HEK293 (cell line): ENCODE measurements around the gene ACBD3.

ENCODE experiments used
- CTCF ChIP-seq: fragments of 450-650 bp; formaldehyde crosslinking; IDR thresholded peaks from 2 replicates; pipeline ENCODE4 v1.5.1; 2016; ENCODE audit warnings: missing biosample characterization, missing genetic modification characterization
- GFI1B ChIP-seq: fragments of 450-650 bp; formaldehyde crosslinking; IDR thresholded peaks from 2 replicates; pipeline ENCODE4 v1.5.1; 2016; ENCODE audit warnings: missing biosample characterization, missing genetic modification characterization
- KLF1 ChIP-seq: fragments of 450-650 bp; formaldehyde crosslinking; IDR thresholded peaks from 2 replicates; pipeline ENCODE4 v1.5.1; 2016; ENCODE audit warnings: missing biosample characterization, missing genetic modification characterization
- PRDM4 ChIP-seq: fragments of 450-650 bp; formaldehyde crosslinking; IDR thresholded peaks from 2 replicates; pipeline ENCODE4 v1.5.1; 2017; ENCODE audit warnings: missing biosample characterization, missing genetic modification characterization
- SETDB1 ChIP-seq: IDR thresholded peaks from one replicate; pipeline ENCODE4 v1.6.1; 2017; ENCODE audit warnings: mild to moderate bottlenecking, low read length, moderate library complexity, mixed read lengths; ENCODE audit not compliant: insufficient read length
- TRIM28 ChIP-seq: IDR thresholded peaks from 2 replicates; pipeline ENCODE4 v1.6.1; 2011; ENCODE audit warnings: low read length, control low read depth, borderline replicate concordance
- ZBTB48 ChIP-seq: fragments of 450-650 bp; formaldehyde crosslinking; IDR thresholded peaks from 2 replicates; pipeline ENCODE4 v1.5.1; 2016; ENCODE audit warnings: missing biosample characterization, missing genetic modification characterization
- ZFP37 ChIP-seq: fragments of 450-650 bp; formaldehyde crosslinking; IDR thresholded peaks from 2 replicates; pipeline ENCODE4 v1.5.1; 2016; ENCODE audit warnings: missing biosample characterization, missing genetic modification characterization
- ZFP41 ChIP-seq: fragments of 450-650 bp; formaldehyde crosslinking; IDR thresholded peaks from 2 replicates; pipeline ENCODE4 v1.5.1; 2016; ENCODE audit warnings: missing biosample characterization, missing genetic modification characterization, borderline replicate concordance
- ZNF157 ChIP-seq: fragments of 450-650 bp; formaldehyde crosslinking; IDR thresholded peaks from 2 replicates; pipeline ENCODE4 v1.5.1; 2016; ENCODE audit warnings: missing biosample characterization, missing genetic modification characterization
- ZNF175 ChIP-seq: fragments of 450-650 bp; formaldehyde crosslinking; IDR thresholded peaks from 2 replicates; pipeline ENCODE4 v1.5.1; 2016; ENCODE audit warnings: missing biosample characterization, missing genetic modification characterization
- ZNF202 ChIP-seq: fragments of 450-650 bp; formaldehyde crosslinking; IDR thresholded peaks from 2 replicates; pipeline ENCODE4 v1.5.1; 2016; ENCODE audit warnings: missing biosample characterization, missing genetic modification characterization, borderline replicate concordance
- ZNF248 ChIP-seq: fragments of 450-650 bp; formaldehyde crosslinking; IDR thresholded peaks from 2 replicates; pipeline ENCODE4 v1.5.1; 2017; ENCODE audit warnings: missing biosample characterization, missing genetic modification characterization
- ZNF404 ChIP-seq: fragments of 450-650 bp; formaldehyde crosslinking; IDR thresholded peaks from 2 replicates; pipeline ENCODE4 v1.5.1; 2017; ENCODE audit warnings: missing biosample characterization, missing genetic modification characterization
- ZNF473 ChIP-seq: fragments of 450-650 bp; formaldehyde crosslinking; IDR thresholded peaks from 2 replicates; pipeline ENCODE4 v1.5.1; 2017; ENCODE audit warnings: missing biosample characterization, missing genetic modification characterization
- ZNF501 ChIP-seq: fragments of 450-650 bp; formaldehyde crosslinking; IDR thresholded peaks from 2 replicates; pipeline ENCODE4 v1.5.1; 2016; ENCODE audit warnings: missing biosample characterization, missing genetic modification characterization
- ZNF521 ChIP-seq: fragments of 450-650 bp; formaldehyde crosslinking; IDR thresholded peaks from 2 replicates; pipeline ENCODE4 v1.5.1; 2017; ENCODE audit warnings: missing biosample characterization, mild to moderate bottlenecking, missing genetic modification characterization
- ZNF530 ChIP-seq: fragments of 450-650 bp; formaldehyde crosslinking; IDR thresholded peaks from 2 replicates; pipeline ENCODE4 v1.5.1; 2016; ENCODE audit warnings: low read depth, missing biosample characterization, missing genetic modification characterization
- ZNF548 ChIP-seq: fragments of 450-650 bp; formaldehyde crosslinking; IDR thresholded peaks from 2 replicates; pipeline ENCODE4 v1.5.1; 2016; ENCODE audit warnings: missing biosample characterization, missing genetic modification characterization
- ZNF560 ChIP-seq: fragments of 450-650 bp; formaldehyde crosslinking; IDR thresholded peaks from 2 replicates; pipeline ENCODE4 v1.5.1; 2017; ENCODE audit warnings: missing biosample characterization, missing genetic modification characterization, borderline replicate concordance
- ZNF585B ChIP-seq: fragments of 450-650 bp; formaldehyde crosslinking; IDR thresholded peaks from 2 replicates; pipeline ENCODE4 v1.5.1; 2016; ENCODE audit warnings: missing biosample characterization, missing genetic modification characterization
- ZNF623 ChIP-seq: fragments of 450-650 bp; formaldehyde crosslinking; IDR thresholded peaks from 2 replicates; pipeline ENCODE4 v1.5.1; 2016; ENCODE audit warnings: missing biosample characterization, missing genetic modification characterization
- ZNF629 ChIP-seq: fragments of 450-650 bp; formaldehyde crosslinking; IDR thresholded peaks from 2 replicates; pipeline ENCODE4 v1.5.1; 2017; ENCODE audit warnings: missing biosample characterization, missing genetic modification characterization
- ZNF670 ChIP-seq: fragments of 450-650 bp; formaldehyde crosslinking; IDR thresholded peaks from 2 replicates; pipeline ENCODE4 v1.5.1; 2016; ENCODE audit warnings: missing biosample characterization, missing genetic modification characterization, low read depth
- ZNF747 ChIP-seq: fragments of 450-650 bp; formaldehyde crosslinking; IDR thresholded peaks from 2 replicates; pipeline ENCODE4 v1.5.1; 2016; ENCODE audit warnings: missing biosample characterization, missing genetic modification characterization
- ZSCAN23 ChIP-seq: fragments of 450-650 bp; formaldehyde crosslinking; IDR thresholded peaks from 2 replicates; pipeline ENCODE4 v1.5.1; 2016; ENCODE audit warnings: missing biosample characterization, missing genetic modification characterization
- TF ChIP-seq, protein P1 (sequence below): IDR thresholded peaks from 2 replicates; pipeline ENCODE4 v1.6.1; 2011; ENCODE audit warnings: mild to moderate bottlenecking, low read depth, low read length, borderline replicate concordance
- TF ChIP-seq, protein P2 (sequence below): fragments of 450-650 bp; formaldehyde crosslinking; conservative IDR thresholded peaks from 2 replicates; pipeline ENCODE4 v1.5.1; 2016; ENCODE audit warnings: low read depth, missing biosample characterization, missing genetic modification characterization
- TF ChIP-seq, protein P3 (sequence below): fragments of 450-650 bp; formaldehyde crosslinking; optimal IDR thresholded peaks from 2 replicates; pipeline ENCODE3; 2016; ENCODE audit warnings: missing biosample characterization, mild to moderate bottlenecking, missing genetic modification characterization

The ACBD3 gene

GRCh38 chr1:226186124-226187018 is at the start of gene ACBD3 (continued):
- peak; percentile 82 for TF ChIP-seq CTCF (tag by site-specific recombination)
- no peak for TF ChIP-seq ZNF404
- no peak for TF ChIP-seq ZNF473
- 0 out of 2 replicates have a peak, but pooled peaks have one; percentile 26 for TF ChIP-seq ZNF623 (tag by site-specific recombination)
- peak; percentile 86 for TF ChIP-seq ZSCAN23
- TF ChIP-seq ZFP37 (tag by site-specific recombination): peak; percentile 97
- TF ChIP-seq KLF1 (tag by site-specific recombination): peak; percentile 84
- TF ChIP-seq ZNF585B (tag by site-specific recombination): no peak
- TF ChIP-seq ZNF157 (tag by site-specific recombination): no peak
- peak; percentile 6; the same call in 1 of the 2 replicates for TF ChIP-seq GFI1B (tag by site-specific recombination)
- no peak for TF ChIP-seq ZNF530
- peak; percentile 46; the same call in 1 of the 2 replicates for TF ChIP-seq TRIM28
- TF ChIP-seq, protein P1, sequence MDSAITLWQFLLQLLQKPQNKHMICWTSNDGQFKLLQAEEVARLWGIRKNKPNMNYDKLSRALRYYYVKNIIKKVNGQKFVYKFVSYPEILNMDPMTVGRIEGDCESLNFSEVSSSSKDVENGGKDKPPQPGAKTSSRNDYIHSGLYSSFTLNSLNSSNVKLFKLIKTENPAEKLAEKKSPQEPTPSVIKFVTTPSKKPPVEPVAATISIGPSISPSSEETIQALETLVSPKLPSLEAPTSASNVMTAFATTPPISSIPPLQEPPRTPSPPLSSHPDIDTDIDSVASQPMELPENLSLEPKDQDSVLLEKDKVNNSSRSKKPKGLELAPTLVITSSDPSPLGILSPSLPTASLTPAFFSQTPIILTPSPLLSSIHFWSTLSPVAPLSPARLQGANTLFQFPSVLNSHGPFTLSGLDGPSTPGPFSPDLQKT: peak; percentile 39; the same call in 1 of the 2 replicates
- no peak for TF ChIP-seq ZNF175
- TF ChIP-seq ZNF670 (tag by site-specific recombination): no peak
- TF ChIP-seq ZNF548 (tag by site-specific recombination): no peak
- TF ChIP-seq SETDB1: no peak
- peak; percentile 90 for TF ChIP-seq ZNF501 (tag by site-specific recombination)
- no peak for TF ChIP-seq ZNF202
- no peak for TF ChIP-seq ZFP41 (tag by site-specific recombination)
- peak; percentile 87 for TF ChIP-seq ZNF629 (tag by site-specific recombination)
- no peak for TF ChIP-seq ZNF747
- TF ChIP-seq ZBTB48 (tag by site-specific recombination): peak; percentile 76; the same call in 1 of the 2 replicates
- no peak for TF ChIP-seq ZNF521
- TF ChIP-seq, protein P2, sequence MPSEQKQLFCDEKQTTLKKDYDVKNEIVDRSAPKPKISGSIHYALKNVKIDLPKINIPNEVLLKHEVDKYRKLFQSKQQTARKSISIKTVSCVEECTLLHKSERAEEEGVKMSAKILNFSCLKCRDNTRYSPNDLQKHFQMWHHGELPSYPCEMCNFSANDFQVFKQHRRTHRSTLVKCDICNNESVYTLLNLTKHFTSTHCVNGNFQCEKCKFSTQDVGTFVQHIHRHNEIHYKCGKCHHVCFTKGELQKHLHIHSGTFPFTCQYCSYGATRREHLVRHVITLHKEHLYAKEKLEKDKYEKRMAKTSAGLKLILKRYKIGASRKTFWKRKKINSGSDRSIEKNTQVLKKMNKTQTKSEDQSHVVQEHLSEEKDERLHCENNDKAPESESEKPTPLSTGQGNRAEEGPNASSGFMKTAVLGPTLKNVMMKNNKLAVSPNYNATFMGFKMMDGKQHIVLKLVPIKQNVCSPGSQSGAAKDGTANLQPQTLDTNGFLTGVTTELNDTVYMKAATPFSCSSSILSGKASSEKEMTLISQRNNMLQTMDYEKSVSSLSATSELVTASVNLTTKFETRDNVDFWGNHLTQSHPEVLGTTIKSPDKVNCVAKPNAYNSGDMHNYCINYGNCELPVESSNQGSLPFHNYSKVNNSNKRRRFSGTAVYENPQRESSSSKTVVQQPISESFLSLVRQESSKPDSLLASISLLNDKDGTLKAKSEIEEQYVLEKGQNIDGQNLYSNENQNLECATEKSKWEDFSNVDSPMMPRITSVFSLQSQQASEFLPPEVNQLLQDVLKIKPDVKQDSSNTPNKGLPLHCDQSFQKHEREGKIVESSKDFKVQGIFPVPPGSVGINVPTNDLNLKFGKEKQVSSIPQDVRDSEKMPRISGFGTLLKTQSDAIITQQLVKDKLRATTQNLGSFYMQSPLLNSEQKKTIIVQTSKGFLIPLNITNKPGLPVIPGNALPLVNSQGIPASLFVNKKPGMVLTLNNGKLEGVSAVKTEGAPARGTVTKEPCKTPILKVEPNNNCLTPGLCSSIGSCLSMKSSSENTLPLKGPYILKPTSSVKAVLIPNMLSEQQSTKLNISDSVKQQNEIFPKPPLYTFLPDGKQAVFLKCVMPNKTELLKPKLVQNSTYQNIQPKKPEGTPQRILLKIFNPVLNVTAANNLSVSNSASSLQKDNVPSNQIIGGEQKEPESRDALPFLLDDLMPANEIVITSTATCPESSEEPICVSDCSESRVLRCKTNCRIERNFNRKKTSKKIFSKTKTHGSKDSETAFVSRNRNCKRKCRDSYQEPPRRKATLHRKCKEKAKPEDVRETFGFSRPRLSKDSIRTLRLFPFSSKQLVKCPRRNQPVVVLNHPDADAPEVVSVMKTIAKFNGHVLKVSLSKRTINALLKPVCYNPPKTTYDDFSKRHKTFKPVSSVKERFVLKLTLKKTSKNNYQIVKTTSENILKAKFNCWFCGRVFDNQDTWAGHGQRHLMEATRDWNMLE (tag by site-specific recombination): peak; percentile 99
- no peak for TF ChIP-seq PRDM4 (tag by site-specific recombination)
- TF ChIP-seq ZNF248: no peak
- no peak for TF ChIP-seq ZNF560 (tag by site-specific recombination)
- TF ChIP-seq, protein P3, sequence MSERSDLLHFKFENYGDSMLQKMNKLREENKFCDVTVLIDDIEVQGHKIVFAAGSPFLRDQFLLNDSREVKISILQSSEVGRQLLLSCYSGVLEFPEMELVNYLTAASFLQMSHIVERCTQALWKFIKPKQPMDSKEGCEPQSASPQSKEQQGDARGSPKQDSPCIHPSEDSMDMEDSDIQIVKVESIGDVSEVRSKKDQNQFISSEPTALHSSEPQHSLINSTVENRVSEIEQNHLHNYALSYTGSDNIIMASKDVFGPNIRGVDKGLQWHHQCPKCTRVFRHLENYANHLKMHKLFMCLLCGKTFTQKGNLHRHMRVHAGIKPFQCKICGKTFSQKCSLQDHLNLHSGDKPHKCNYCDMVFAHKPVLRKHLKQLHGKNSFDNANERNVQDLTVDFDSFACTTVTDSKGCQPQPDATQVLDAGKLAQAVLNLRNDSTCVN (tag by site-specific recombination): peak; percentile 59
